ENCODE results near the gene TRPC4AP.

Gene TRPC4AP

DNA sequence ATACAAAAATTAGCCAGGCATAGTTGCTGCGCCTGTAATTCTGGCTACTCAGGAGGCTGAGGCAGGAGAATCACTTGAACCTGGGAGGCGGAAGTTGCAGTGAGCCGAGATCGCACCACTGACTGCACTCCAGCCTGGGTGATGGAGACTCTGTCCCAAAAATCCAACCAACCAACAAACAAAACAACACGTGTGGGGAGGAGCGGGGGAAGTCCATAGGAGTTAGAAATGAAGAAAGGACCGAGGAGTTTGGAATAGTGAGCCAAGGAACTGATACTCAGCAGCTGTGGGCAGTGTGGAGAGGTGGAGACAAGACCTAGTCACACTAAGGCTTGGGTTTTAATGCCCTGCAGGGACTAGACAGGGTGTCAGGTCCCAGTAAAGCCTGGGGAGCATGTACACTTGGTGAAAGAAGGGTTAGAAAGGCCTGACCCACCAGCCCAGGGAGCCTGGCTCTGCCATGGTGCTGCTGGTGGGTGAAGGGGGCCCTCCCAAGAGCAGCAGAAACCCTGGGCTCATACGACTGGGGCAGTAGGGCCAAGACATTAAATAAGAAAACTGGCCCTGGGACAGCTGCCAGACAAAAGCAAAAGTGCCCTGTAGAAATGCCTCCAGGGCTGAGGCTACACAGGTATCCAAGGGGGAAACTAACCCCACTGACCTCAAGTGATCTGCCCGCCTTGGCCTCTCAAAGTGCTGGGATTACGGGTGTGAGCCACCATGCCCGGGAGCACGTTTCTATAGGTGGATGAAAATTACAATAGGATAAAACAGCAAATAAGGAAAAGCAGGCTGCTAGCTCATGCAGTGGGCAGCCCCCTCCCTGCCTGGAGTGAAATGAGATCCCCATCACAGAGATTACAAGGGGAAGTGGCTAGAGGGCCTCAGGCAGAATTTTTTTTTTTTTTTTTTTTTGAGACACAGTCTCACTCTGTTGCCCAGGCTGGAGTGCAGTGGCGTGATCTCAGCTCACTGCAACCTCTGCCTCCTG lies 78.9 kb downstream of the TRPC4AP start:
- DNase-seq: no peak

DNA sequence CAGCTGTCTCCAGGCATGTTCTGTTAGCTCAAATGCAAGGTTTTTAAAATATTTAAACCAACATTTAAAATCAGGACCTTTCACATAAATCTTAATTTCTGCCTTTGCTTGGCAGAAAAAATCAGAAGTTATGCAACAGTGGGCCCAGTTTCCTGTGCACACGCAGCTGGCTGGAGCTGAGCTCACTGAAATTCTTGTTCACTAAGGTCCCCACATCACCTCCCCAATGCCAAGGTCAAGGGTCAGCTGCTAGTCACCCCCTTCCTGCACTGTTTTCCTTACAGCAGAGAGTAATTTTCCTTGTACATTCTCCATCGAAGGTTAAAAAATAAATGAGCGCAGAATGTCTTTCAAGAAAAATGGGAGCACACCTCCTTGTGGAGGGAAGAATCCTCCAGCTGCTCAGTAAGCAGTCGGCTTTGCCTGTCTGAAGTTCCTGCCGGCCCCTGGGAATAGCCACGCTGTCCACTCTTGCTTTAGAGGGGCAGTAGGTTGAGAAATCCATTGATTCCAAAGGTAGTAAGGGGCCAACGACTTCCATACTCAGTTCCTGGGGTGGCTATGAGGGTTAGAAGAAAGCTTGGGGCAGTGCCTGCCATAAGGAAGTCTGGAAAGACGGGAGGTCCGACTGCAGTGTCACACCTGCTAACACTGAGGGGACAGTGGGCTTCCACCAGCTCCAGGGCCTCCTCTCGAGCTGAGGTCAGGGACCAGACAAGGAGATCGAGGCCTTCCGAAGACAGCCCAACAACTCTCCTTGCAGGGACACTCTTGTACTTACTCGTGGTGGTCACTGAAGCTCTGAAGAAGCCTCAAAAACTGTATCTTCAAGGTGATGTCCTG lies 80.2 kb downstream of the TRPC4AP start:
- DNase-seq: no peak

DNA sequence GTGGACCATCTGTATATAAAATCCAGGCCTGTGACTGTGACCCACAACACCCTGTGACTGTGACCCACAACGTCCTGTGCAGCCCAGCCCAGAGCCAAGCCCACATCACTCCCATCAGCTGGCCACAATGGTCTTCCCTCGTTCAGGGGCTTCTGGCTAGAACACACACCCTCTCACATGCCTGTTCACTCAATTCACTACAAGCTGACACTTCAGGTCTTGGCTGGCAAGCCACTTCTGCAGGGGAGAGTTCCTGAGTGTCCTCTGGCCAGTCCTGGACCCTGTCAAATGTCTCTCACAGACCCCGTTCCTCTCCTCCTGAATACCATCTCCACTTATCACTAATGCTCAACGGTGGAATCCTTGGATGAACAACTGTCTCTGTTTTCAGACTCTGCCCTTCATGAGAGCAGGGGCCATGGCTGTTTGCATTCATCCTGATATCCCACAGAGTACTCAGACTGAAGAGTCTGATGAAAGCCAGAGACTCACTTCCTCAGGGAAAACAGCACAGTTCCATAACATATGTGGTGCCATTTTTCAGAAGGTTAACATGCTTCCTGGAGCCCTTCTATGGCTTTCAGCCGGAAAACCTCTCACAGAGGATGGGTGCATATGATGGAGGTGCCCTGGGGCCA lies 80.9 kb downstream of the TRPC4AP start:
- DNase-seq: no peak

DNA sequence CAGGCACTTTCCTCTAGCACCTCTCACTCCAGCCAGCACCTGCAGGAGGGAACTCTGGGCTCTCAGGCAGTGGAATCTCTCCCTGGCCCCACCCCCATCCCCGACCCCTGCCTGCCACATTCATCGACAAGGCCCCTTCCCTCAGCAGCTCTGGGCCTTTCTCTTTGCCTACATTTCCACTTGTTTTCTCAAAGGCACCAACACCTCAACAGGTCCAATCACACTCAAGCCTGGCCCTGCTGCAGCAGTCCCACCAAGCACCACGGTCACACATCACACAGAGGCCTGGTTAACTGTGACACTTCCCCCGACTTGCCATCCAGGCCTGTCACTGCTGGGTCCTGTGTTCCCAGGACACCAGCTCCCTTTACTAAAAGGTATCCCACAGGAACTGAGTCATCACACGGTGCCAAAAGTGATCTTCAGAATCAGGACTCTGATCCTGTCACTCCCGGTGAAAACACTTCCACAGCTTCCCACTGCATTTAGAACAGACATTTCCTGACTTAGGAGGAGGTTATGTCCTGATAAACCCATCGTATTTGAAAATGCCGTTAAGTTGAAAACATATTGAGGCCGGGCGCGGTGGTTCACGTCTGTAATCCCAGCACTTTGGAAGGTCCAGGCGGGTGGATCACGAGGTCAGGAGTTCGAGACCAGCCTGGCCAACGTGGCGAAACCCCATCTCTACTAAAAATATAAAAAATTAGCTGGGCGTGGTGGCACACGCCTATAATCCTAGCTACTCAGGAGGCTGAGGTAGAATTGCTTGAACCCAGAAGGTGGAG lies 82.0 kb downstream of the TRPC4AP start:
- DNase-seq: no peak

DNA sequence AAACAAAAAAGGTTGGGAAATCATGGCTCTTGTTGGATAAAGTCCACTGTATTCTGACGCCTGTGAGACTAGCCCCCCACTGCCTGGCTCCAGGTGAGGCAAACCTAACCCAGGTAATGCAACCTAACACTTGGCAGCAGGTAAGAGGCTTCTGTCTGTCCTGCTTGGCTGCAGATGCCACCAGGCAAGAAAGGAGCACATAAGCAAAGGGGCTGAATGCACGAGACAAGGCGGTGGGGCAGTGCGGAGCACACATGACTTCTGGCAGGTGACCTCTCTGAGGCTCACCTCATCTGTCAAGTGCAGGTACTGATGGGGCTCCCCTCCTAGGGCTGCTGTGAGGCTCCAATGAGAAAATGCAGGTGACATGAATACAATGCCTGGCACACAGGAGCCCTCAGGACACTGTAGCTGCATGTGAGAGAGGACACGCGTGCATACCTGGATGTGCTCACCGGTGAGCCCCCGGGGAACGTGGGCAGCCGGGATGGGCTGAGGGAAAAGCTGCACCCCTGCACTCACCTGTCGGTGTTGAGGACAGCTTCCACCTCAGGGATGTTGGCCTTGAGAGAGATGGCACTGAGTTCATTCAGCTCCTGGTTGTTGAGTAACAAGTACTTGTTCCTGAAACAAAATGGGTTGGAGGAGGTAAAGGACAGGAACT lies 82.8 kb downstream of the TRPC4AP start:
- DNase-seq: no peak

DNA sequence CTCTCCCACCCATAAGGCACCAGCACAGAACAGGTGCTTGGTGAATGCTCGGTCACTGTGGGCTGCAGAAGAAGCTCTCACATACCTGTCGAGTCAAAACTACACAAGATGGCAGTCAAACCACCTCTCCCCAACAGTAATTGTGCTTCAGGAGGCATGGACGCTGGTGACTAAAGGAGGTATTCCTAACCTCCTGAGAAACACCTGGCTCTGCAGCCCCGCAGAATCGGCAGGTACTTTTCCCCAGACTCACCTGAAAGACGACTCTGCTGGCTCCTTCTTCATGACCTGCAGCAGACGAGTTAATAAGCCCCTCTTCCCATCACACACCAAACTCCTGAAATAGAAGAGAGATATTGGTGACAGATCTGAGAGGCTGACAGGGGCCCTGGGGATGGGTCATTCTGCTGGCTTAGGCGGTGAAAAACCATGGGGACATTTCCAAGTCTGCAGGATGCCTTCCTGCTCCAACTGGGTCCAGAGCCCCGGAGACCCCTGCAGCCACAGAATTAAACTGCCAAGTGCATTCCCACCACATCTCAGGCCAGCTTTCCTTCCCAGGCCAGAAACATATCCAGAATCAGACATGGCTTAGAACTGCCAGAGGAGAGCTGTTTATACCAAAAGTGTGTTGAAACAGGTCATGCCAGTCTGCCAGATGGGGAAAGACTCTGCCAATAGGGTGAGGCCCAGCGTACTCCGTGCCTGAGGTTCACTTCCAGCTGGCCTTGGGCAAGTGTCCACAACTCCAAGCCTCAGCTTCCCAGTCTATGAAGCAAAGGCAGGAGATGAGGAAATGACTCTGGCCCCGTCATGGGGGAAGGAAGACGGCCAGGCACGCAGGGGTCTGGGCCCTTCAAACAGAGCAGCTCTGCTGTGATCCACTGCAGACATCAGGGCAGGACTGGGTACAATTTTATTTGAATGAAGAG lies 83.9 kb downstream of the TRPC4AP start:
- DNase-seq: no peak

DNA sequence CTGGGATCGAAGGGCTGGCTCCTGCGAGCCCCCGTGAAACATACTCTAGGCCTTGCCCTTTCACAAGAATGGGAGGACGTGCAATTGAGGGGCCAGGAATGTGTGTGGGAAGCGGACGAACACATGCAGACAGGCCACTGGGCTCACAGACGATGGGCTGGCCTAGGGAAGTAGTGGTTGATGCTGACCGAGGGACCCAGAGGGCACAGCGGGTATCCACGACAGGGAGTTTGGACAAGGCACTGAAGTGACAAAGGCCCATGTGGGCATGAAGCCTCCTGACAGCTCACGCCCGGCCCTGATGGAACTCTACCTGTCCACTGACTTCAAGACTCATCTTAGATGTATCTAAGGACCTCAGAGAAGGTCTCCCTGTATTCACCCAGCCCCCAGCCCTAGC lies 84.7 kb downstream of the TRPC4AP start:
- no peak for DNase-seq

DNA sequence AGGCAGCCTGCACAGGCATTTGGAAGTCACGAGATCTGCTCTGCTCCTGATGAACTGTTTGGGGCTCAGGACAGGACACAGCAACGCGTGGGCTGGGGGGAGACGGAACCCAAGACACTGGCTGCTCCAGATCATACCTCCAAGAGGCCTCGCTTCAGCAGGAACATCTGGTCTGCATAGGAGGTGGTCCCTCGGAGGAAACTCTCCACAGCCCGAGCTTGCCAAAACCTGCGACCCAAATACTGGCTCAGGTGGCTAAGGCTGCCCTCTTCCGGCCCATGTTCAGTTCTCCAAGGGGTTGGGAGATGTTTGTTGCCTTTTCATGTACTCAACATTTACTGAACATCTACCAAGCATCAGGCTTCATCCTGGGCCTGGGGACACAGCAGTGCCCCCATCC lies 85.2 kb downstream of the TRPC4AP start:
- no peak for DNase-seq

DNA sequence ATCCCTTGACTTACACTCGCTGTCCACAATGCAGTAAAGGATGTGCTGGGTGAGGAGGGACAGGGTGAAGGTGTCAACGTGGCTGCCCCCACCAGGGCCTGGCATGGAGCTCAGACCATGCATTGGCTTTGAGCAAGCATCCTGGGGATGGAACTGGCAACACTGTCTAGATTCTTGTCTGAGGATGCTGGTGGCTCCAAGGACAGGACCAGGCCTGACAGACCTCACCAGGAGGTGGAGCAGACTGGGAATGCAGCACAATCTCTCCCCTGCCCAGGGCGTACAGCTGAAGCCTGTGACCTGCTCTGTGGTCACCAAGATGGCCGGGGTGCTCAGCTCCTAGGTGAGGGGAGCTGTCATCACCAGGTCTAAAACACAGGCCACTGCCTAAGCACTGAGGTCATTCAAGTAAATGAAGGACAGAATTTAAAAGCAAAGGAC lies 86.1 kb downstream of the TRPC4AP start:
- no peak for DNase-seq

DNA sequence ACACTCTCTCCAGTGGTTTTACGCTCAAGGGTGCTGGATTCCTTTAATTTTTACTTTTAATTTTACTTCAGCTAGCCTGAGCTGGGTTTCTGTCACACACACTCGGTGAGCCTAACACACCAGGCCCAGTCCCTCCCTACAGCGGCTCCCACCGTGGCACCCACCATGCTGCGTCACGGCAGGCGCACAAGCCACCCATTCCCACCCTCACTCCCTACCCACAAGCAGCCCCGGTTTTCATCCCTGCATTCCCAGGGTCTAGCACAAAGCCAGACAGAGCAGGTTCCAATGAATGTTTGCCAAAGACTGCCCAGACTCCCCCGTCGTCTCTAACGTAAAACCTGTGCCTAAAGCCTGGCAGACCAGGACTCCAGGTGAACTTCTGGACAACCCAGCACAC lies 86.6 kb downstream of the TRPC4AP start:
- no peak for DNase-seq

DNA sequence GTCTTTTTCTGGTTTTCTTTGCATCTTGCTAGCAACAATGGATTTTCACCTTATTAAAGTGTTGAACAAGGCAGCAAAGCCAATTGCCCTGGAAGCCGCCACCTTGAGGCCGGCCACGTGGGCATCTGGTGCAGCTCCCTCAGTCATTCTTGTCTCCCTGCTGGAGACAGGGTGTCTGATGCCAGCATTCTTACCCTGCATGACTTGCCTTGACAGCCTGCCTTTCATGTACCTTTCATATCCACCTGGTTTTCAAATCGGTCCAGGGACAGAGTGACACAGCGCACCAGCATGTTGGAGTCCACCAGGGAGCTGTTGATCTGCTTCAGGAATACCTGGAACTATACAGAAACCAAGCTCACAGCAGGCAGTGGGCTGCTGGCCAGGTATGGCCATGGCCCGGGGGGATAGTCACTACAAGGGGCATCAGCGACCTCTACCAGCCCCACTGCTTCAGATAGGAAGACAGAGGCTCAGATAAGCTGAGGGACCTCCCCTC lies 87.1 kb downstream of the TRPC4AP start:
- no peak for DNase-seq

DNA sequence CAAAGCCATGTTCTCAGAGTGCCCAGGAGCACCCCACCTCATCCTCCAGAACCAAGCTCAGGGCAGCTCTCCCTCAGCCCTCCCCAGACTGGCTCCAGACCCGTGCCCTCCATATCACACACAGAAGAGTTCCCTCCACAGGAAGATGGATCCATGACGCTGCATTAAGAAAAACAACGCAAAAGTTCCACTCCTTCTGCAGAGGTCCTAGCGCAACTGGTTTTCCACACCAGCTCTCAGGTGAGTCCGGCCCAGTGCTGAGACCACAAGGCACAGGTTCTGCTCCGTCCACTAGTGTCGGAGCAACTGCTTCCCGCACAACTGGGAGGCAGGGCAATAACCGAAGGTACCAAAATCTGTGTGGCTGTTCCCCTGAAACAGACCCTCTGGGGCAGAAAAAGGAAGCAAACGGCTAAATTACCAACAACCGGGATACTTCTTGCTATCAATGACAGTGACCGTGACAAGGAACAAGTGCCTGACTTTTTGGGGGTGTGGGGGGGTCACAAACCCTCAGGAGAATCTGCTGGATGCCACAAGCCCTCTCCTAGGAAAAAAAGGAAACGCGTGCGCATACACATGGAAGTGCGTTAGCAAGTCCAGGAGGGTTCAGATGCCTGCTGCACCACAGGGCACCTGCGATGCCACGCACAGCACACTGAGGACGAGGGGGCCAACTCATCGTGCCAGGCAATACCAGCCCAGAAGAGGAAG lies 87.7 kb downstream of the TRPC4AP start:
- DNase-seq: no peak

DNA sequence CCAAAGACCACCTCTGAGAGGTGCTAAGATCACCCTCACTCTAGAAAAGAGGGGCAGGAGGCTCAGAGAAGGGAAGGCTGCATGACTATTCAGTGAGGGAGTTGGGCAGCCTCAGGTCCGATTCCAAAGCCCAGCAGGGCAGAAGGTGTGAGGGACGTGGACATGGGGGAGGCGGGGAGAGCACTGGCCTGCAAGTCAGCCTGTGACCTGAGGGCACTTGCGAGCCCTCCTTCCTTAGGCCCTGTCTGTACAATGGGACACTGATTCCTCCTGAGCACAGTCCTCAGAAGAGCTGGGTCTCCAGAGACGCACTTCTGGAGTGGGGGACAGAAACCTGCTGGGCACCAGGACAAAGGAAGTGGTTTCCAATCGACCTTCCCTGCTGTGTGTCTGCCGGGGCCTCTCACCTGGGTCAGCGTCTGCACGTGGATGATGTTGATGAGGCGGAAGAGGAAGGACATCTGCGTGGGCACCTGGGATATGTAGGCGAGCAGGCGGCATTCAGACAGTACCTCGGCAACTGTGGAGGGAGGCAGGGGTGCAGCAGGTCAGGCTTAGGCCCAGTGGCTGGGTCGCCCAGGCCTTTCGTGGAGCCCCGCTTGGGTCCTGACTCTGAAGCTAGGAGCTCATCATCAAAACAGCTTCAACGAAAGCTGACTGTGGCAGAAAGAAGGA lies 88.4 kb downstream of the TRPC4AP start:
- DNase-seq: no peak

DNA sequence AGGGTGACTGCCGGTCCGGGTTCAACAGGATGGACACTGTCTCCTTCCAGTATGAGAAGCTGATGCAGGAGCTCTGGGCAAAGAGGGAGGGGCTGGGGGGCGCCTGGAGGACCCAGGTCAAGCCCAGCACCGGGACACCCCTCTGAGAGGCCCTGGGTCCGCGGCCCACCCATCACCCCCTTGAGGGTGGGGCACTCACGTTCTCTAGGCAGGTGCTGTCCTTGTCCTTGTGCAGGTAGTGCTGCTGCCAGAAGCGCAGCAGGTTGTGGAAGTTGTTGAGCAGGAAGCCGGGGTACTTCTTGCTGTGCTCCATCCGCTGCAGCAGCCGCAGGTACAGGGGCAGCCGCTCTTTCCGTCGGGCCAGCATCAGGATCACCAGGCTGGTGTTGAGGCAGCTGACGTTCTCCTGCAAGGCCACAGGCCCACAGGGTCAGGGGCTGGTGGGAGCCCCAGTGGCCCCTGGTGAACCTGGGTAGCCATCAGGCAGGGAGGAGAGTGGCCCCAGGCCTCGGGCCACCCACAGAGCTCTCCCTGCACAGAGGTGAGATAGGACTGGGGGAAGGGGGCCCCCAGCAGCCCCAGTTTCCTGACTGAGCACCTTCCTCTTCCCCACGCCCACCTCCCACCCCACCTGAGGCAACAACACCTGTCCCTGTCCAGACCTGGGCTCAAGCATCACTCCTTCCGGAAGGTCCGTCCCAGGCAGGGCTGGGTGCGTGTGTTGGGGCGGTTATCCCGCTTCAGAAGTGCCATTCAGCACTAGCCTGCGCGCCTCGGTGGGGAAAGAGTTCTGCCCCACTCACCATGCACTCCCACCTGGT lies 89.2 kb downstream of the TRPC4AP start:
- no peak for DNase-seq

DNA sequence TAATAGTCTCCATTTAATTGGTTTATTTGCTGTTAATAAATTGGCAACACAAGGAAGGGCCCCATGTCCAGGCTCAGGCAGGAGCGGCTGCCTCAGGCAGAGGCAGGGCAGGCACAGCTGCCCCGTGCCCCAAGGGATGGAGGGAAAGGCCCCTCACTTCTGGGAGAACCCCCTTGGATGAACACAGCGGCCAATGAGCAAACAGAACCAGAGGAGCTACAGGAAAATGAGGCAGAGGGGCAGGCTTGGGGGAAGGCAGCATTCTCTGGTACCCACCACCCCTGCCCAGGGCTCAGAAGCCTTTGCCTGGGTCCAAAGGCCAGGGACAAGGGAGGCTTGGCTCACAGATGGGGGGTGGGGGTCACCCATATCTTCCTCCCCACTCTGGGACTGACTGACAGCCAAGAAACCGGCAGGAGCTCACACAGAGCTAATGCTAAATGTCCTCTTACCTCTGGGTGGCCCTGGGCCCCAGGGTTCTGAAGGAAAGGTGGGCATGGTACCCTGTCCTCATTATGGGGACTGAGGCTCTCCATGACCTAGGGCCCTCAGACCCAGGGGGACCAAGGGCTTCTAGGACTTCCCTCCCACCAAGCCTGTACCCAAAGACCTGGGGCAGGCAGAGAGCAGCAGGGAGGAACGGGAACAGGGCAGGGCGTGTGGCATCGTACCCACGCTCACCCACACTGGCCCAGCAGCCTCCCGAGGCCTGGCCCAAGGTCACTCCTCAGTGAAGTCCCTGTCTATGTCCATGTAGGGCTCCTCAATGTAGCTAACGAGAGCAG lies 90.0 kb downstream of the TRPC4AP start:
- no peak for DNase-seq

DNA sequence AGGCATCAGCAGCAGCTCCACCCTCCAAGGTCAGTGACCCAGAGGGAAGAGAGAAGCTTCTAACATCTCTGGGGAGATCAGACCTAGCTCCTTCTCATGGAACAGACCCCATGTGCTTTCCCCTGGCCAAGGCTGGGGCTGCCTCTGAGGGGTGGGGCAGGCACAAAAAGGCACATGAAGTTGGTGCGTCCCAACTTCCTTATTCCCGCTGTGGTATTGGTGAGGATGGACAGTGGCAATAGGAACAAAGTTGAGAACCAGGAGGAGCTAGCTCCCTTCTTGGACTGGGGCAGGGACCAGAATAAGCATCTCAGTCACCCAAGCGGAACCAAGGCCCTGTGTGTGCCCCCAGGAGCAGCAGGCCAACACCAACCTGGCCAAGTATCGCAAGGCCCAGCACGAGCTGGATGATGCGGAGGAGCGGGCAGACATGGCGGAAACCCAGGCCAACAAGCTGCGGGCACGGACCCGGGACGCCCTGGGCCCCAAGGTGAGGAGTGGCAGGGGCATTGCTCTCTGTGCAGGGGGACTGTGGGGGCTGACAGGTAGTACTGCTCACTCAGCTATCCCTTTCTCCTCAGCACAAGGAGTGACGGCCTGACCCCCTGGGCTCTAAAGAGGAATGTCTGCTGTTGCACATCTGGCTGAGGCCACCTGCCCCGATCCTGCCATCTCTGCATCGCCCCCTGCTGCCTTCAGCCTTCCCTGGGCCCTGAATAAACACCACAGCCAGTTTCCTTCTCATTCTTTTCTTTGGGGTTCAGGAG lies 90.8 kb downstream of the TRPC4AP start:
- no peak for DNase-seq
